ENCODE results near the gene DOK1.

The DOK1 gene

DNA sequence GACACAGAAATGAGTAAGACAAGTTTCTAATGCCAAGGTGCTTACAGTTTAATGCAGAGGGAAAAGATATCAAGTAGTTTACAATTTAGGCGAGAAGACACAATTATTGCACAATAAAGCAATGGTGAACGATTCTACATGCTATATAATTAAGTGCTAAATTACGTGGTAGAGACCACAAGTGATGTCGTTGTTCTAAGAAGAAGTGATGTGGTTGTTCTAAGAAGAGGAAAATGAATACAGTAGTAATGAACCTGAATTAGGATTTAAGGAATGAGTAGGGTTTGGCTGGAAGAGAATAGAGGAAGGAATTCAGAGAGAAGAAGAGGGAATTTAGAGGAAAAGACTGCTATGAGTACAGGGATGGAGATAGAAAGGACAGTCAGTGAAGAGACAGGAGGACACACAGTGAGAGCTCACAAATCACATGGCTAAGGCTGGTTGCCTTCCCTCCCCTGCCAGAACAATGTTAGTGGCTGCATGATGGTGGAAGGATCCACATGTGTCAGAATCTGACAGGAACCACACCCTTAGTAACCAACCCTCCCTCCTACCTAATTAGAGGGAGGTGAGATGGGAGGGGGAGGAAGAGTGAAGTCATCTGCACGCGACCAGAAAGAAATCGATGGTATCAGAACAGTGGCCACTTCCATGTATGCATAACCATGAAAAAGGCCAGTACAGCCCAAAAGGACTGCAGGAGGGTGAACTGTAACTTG, 48.9 kb downstream of the DOK1 start:
- no peak for DNase-seq (ENCODE audit: low spot score)

DNA sequence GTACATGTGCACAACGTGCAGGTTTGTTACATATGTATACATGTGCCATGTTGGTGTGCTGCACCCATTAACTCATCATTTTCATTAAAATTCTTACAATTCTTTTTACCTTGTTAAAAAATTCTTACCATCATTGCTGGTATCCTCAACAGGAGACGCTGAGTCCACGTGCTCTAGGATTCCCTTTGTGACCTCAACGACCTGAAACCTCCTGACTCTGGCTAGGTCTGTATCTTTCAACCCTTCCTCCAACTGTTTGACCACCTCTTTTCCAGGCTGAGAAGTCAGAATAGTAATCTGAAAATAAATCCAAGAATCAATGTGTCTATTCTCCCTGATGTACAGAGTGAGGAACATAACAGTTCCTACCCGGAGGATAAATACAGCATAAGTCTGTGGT, 52.4 kb downstream of the DOK1 start:
- no peak for DNase-seq (ENCODE audit: low spot score)

Data from left forelimb (tissue), 1 donor.